OCI-LY1 (cell line): ENCODE results near the gene LNPK.

ENCODE experiments used
- H2AFZ ChIP-seq: fragments of 200-600 bp; sonication (generic), shearing (Covaris generic); 2 replicates; pipeline ENCODE4 v1.6.0; 2014; ENCODE audit warnings: antibody characterized with exemption, mild to moderate bottlenecking, low read length
- H3F3A ChIP-seq: fragments of 200-600 bp; sonication (generic), shearing (Covaris generic); 2 replicates; pipeline ENCODE4 v1.6.0; 2014; ENCODE audit warnings: mild to moderate bottlenecking, antibody characterized with exemption, low read length, moderate library complexity; ENCODE audit not compliant: insufficient read depth
- H3K27ac ChIP-seq: fragments of 200-600 bp; sonication (generic); 2 replicates; pipeline ENCODE4 v1.5.1; 2014; ENCODE audit warnings: low read length, mixed run types, mild to moderate bottlenecking, low read depth; ENCODE audit not compliant: poor library complexity, severe bottlenecking
- H3K27me3 ChIP-seq: fragments of 200-600 bp; sonication (generic); 2 replicates; pipeline ENCODE4 v1.6.0; 2014; ENCODE audit warnings: antibody characterized with exemption, mild to moderate bottlenecking, low read length, moderate library complexity; ENCODE audit not compliant: insufficient read depth
- H3K36me3 ChIP-seq: fragments of 200-600 bp; sonication (generic); 2 replicates; pipeline ENCODE4 v1.6.1; 2014; ENCODE audit warnings: mild to moderate bottlenecking, antibody characterized with exemption, low read length, moderate library complexity, mixed read lengths; ENCODE audit not compliant: insufficient read depth
- H3K4me1 ChIP-seq: fragments of 200-600 bp; sonication (generic); 2 replicates; pipeline ENCODE4 v1.5.1; 2014; ENCODE audit warnings: mild to moderate bottlenecking, low read length, moderate library complexity; ENCODE audit not compliant: insufficient read depth, severe bottlenecking
- H3K4me2 ChIP-seq: fragments of 200-600 bp; sonication (generic), shearing (Covaris generic); 2 replicates; pipeline ENCODE4 v1.6.1; 2014; ENCODE audit warnings: low read length
- H3K4me3 ChIP-seq: fragments of 200-600 bp; sonication (generic); 2 replicates; pipeline ENCODE4 v1.5.1; 2014; ENCODE audit warnings: low read length, low read depth, mild to moderate bottlenecking, mixed read lengths; ENCODE audit not compliant: poor library complexity, severe bottlenecking
- H3K79me2 ChIP-seq: fragments of 200-600 bp; shearing (Covaris generic); 2 replicates; pipeline ENCODE4 v1.6.1; 2016; ENCODE audit warnings: mixed run types, low read length, mixed read lengths; ENCODE audit not compliant: insufficient read depth
- H3K9ac ChIP-seq: fragments of 200-600 bp; sonication (generic), shearing (Covaris generic); 2 replicates; pipeline ENCODE4 v1.6.1; 2014; ENCODE audit warnings: mild to moderate bottlenecking, low read length, mixed read lengths
- H3K9me2 ChIP-seq: fragments of 200-600 bp; sonication (generic), shearing (Covaris generic); 2 replicates; pipeline ENCODE4 v1.6.1; 2014; ENCODE audit warnings: low read depth, mild to moderate bottlenecking, low read length, mixed read lengths
- H3K9me3 ChIP-seq: fragments of 200-600 bp; shearing (Covaris generic); 2 replicates; pipeline ENCODE4 v1.6.1; 2014; ENCODE audit warnings: low read length, mixed read lengths
- H4K20me1 ChIP-seq: fragments of 200-600 bp; sonication (generic), shearing (Covaris generic); 2 replicates; pipeline ENCODE4 v1.6.0; 2016; ENCODE audit warnings: mild to moderate bottlenecking, low read length; ENCODE audit not compliant: insufficient read depth
- CTCF ChIP-seq: fragments of 200-600 bp; sonication (generic), shearing (Covaris generic); IDR thresholded peaks from 2 replicates; pipeline ENCODE4 v1.5.1; 2017; ENCODE audit warnings: mild to moderate bottlenecking, antibody characterized with exemption, low read length, moderate library complexity, mixed read lengths
- EZH2 ChIP-seq: fragments of 200-600 bp; sonication (generic), shearing (Covaris generic); IDR thresholded peaks from 2 replicates; pipeline ENCODE4 v1.8.0; 2017; ENCODE audit warnings: borderline replicate concordance, mixed run types, mild to moderate bottlenecking, antibody characterized with exemption, low read length, moderate library complexity, mixed read lengths

Gene LNPK

GRCh38 chr2:175877845-175878544 lies 124.1 kb downstream of the LNPK start:
- Histone ChIP-seq H3K79me2 (no peaks in the 10 kb centered on the region), H3K9me3 (no peaks in the 10 kb centered on the region), H3K4me3 (no peak overlapping the region), H3K4me1 (no peaks in the 10 kb centered on the region), H3K27ac (no peak overlapping the region), H3K9me2 (no peaks in the 10 kb centered on the region), H3K4me2 (no peak overlapping the region), H3K27me3 (no peaks in the 10 kb centered on the region), H3F3A (no peaks in the 10 kb centered on the region), H2AFZ (no peak overlapping the region), H3K9ac (no peak overlapping the region), H4K20me1 (no peaks in the 10 kb centered on the region), H3K36me3 (no peaks in the 10 kb centered on the region)
- TF ChIP-seq EZH2 (no peak), CTCF (no peak)

GRCh38 chr2:175874291-175874690 lies 127.8 kb downstream of the LNPK start:
- no peaks in the 10 kb centered on the region for H3K9me3 ChIP-seq
- no peak overlapping the region for H3K4me2 ChIP-seq
- no peak overlapping the region for H3K9ac ChIP-seq
- no peaks in the 10 kb centered on the region for H3K79me2 ChIP-seq
- H3K4me3 ChIP-seq: no peak overlapping the region
- no peaks in the 10 kb centered on the region for H3F3A ChIP-seq
- no peaks in the 10 kb centered on the region for H3K27me3 ChIP-seq
- no peaks in the 10 kb centered on the region for H3K9me2 ChIP-seq
- no peak overlapping the region for H3K27ac ChIP-seq
- no peak overlapping the region for H2AFZ ChIP-seq
- H4K20me1 ChIP-seq: no peaks in the 10 kb centered on the region
- TF ChIP-seq EZH2 (no peak), CTCF (no peak)
- no peaks in the 10 kb centered on the region for H3K4me1 ChIP-seq
- no peaks in the 10 kb centered on the region for H3K36me3 ChIP-seq
